HG02678 (cell line): ENCODE data around the gene CDH20.

Experiments
- ATAC-seq: cut with Tn5 transposase; IDR thresholded peaks from one replicate; pipeline ENCODE4 v1.9.1; 2021; ENCODE audit warnings: mild to moderate bottlenecking, moderate library complexity; ENCODE audit not compliant: unreplicated experiment

CDH20 gene

GRCh38 chr18:61420218-61420885, 87.1 kb downstream of the CDH20 start:
- no peak for ATAC-seq

- ATAC-seq, result no peak
Measured at GRCh38 chr18:61426492-61427053, 93.3 kb downstream of the CDH20 start.

GRCh38 chr18:61428266-61428665, 95.0 kb downstream of the CDH20 start:
- no peak for ATAC-seq

- no peak for ATAC-seq
Measured at GRCh38 chr18:61432590-61432989, 99.4 kb downstream of the CDH20 start.

- peak; percentile 88 for ATAC-seq
Measured at GRCh38 chr18:61435064-61435652, 101.9 kb downstream of the CDH20 start.

- ATAC-seq, result no peak
Measured at GRCh38 chr18:61443081-61443725, 110.0 kb downstream of the CDH20 start.

GRCh38 chr18:61448316-61448715, 115.1 kb downstream of the CDH20 start:
- peak; percentile 91 for ATAC-seq

- ATAC-seq, result no peak
Measured at GRCh38 chr18:61459896-61460648, 126.8 kb downstream of the CDH20 start.

- no peak for ATAC-seq
Measured at GRCh38 chr18:61464551-61465142, 131.4 kb downstream of the CDH20 start.

- no peak for ATAC-seq
Measured at GRCh38 chr18:61466736-61467135, 133.5 kb downstream of the CDH20 start.

GRCh38 chr18:61470031-61470674, 136.9 kb downstream of the CDH20 start:
- no peak for ATAC-seq

- ATAC-seq, result no peak
Measured at GRCh38 chr18:61471541-61471940, 138.3 kb downstream of the CDH20 start.

- ATAC-seq, result no peak
Measured at GRCh38 chr18:61471942-61472341, 138.7 kb downstream of the CDH20 start.

GRCh38 chr18:61474341-61474740, 141.1 kb downstream of the CDH20 start:
- ATAC-seq, result no peak

- no peak for ATAC-seq
Measured at GRCh38 chr18:61474918-61475317, 141.7 kb downstream of the CDH20 start.

- ATAC-seq, result no peak
Measured at GRCh38 chr18:61475931-61476330, 142.7 kb downstream of the CDH20 start.

GRCh38 chr18:61489334-61489733, 156.1 kb downstream of the CDH20 start:
- no peak for ATAC-seq

- ATAC-seq, result no peak
Measured at GRCh38 chr18:61496374-61496773, 163.1 kb downstream of the CDH20 start.

GRCh38 chr18:61497422-61497821, 164.2 kb downstream of the CDH20 start:
- ATAC-seq, result no peak

- peak; percentile 59 for ATAC-seq
Measured at GRCh38 chr18:61502472-61502871, 169.2 kb downstream of the CDH20 start.
